Hematopoietic multipotent progenitor cell treated with erythropoietin and hydrocortisone succinate and interleukin-3 and kit ligand, for 15 days (in vitro differentiated cells): ENCODE data around the gene SNED1.
A peak's percentile ranks its signal among the peaks of the same experiment; 100 is the strongest.

ENCODE experiments used
- DNase-seq: peaks from one replicate; pipeline ENCODE4 v3.0.0-alpha.2; 2015; ENCODE audit warnings: low spot score

Gene SNED1

GRCh38 chr2:240997856-240998705 is at the start of gene SNED1:
TSS of gene SNED1 (plus strand) at chr2:240998618. CDS start at chr2:240998838, 220 bp downstream.
- DNase-seq, result peak; percentile 51

GRCh38 chr2:240948905-240949790 is 49.3 kb upstream of the SNED1 start:
- no peak for DNase-seq

- no peak for DNase-seq
These were observed 48.4 kb upstream of the SNED1 start for GRCh38 chr2:240949791-240950705.

- no peak for DNase-seq
These were observed 47.3 kb upstream of the SNED1 start for GRCh38 chr2:240951045-240951594.

- DNase-seq, result no peak
These were observed 45.7 kb upstream of the SNED1 start for GRCh38 chr2:240952496-240953246.

- no peak for DNase-seq
These were observed 44.7 kb upstream of the SNED1 start for GRCh38 chr2:240953426-240954410.

- no peak for DNase-seq
These were observed 43.7 kb upstream of the SNED1 start for GRCh38 chr2:240954436-240955305.

- DNase-seq, result no peak
These were observed 42.9 kb upstream of the SNED1 start for GRCh38 chr2:240955306-240956170.

- no peak for DNase-seq
These were observed 42.1 kb upstream of the SNED1 start for GRCh38 chr2:240956171-240956934.

GRCh38 chr2:240956935-240957655 is 41.3 kb upstream of the SNED1 start:
- no peak for DNase-seq

GRCh38 chr2:240957656-240958365 is 40.6 kb upstream of the SNED1 start:
- no peak for DNase-seq

GRCh38 chr2:240958366-240959213 is 39.8 kb upstream of the SNED1 start:
- DNase-seq, result no peak

GRCh38 chr2:240959214-240959940 is 39.0 kb upstream of the SNED1 start:
- DNase-seq, result no peak

- DNase-seq, result no peak
These were observed 38.5 kb upstream of the SNED1 start for GRCh38 chr2:240959941-240960308.
